GM19438 (cell line): ENCODE results near the gene NPNT.

ENCODE experiments used
- ATAC-seq: cut with Tn5 transposase; IDR thresholded peaks from one replicate; pipeline ENCODE4 v1.9.1; 2021; ENCODE audit warnings: low read depth; ENCODE audit not compliant: unreplicated experiment

NPNT gene

DNA sequence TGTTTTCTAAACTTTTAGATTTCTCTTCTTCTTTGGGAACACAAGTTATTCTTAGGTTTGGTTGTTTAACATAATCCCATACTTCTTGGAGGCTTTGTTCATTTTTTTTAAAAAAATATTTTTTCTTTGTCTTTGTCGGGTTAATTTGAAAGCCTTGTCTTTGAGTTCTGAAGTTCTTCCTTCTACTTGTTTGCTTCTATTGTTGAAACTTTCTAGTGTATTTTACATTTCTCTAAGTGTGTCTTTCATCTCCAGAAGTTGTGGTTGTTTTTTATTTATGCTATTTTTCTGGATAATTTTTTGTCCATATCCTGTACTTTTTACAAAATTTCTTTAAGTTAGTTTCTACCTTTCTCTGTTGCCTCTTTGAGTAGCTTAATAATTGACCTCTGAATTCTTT is 116.1 kb downstream of the NPNT start:
- ATAC-seq: no peak

DNA sequence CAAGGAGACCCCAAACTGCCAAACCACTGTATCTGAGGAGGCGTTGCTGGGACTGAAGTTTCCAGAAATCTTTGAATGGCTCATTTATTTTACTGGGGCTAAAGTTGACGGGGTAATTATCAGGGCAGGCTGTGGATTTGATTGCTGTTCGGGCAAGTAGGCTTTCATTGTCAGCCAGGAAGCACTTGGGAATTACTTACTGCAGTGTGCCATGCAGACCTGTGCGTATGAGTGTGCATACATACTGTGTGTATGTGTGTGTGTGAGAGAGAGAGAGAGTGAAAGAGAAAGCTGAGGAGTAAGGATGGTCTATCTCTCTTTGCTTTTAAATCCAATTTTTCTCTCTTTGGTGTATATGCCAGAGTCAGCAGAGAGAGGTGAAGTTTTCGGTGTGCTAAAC is 122.7 kb downstream of the NPNT start:
- no peak for ATAC-seq

DNA sequence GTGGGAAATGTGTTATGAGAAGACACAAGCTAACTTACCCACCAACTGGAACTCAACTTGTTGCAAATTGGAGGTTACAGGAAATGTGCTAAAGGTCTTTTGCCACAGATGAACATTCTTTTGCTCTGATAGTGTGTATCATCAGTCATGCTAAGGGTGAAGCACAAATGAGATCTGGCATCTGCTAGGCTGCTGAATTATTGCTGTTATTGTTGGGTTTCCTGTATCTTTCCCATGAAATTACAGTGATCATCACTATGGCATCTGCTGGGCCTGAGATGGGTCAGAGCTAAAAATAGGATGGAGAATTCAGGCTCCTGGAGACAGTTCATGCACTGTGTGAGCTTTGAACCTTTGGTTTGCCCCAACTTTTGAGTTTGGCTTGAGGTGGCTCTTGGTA is 124.5 kb downstream of the NPNT start:
- ATAC-seq: no peak
